ENCODE measurements around the gene PIK3R6. TPM values are rescaled to one million over a fixed set of nuclear protein-coding genes. Genes with fewer than 3 reads are reported as not detected.

Gene PIK3R6
- total and polyA plus RNA-seq, 10 of the 15 experiments (the other 5 are each of a cell fraction or from before 2014, with no cell fraction given), result 6.7 to 146 (median 68.2) TPM

GRCh38 chr17:8846768-8847211 is 20.7 kb downstream of the PIK3R6 start (continued):
- TF ChIP-seq POLR2AphosphoS2 (IDR thresholded peaks at IDR 0.05; ENCODE audit: low read depth, low read length) (0 out of 2 replicates have a peak, but pooled peaks have one; percentile 42), IKZF1 (conservative IDR thresholded peaks at IDR 0.05) (0 out of 2 replicates have a peak, but pooled peaks have one; percentile 26), USF1 (IDR thresholded peaks at IDR 0.05; ENCODE audit: borderline replicate concordance, extremely low read length, insufficient read depth, low read depth, low read length) (peak; percentile 71), ZBTB4 (CRISPR knock-in tag; IDR thresholded peaks at IDR 0.05) (no peak), HDAC2 (IDR thresholded peaks at IDR 0.05) (no peak), PKNOX1 (IDR thresholded peaks at IDR 0.05) (no peak), SMAD1 (IDR thresholded peaks at IDR 0.05; ENCODE audit: low read depth, partially characterized antibody) (no peak), BCL11A (IDR thresholded peaks at IDR 0.05; ENCODE audit: low read depth, low read length) (no peak), ATF3 (IDR thresholded peaks at IDR 0.05; ENCODE audit: borderline replicate concordance, extremely low read depth, low read depth, low read length) (0 out of 2 replicates have a peak, but pooled peaks have one; percentile 38), TCF3 (IDR thresholded peaks at IDR 0.05; ENCODE audit: borderline replicate concordance, insufficient read depth, low read depth, low read length) (no peak)

Measured in GM12878 (cell line).